GM12878 (cell line): ENCODE data around the gene GRAMD1C. TPM values are rescaled to one million over a fixed set of nuclear protein-coding genes. Genes with fewer than 3 reads are reported as not detected.

ENCODE experiments used
- ATAC-seq: fragments of 200-7000 bp; cut with Tn5 transposase; 3 replicates; pipeline ENCODE4 v1.9.1; 2020; ENCODE audit warnings: mild to moderate bottlenecking, moderate library complexity
- BruUV-seq: library from RNA; stranded (reverse); fragments of 400-500 nt; replicated peaks from 2 replicates; lab custom pipeline; 2021; lab: Mats Ljungman, UMichigan
- CTCF ChIA-PET: fragments of 300-600 bp; sonication (Branson Sonifier 250); formaldehyde crosslinking; extraction: SDS; loops from one replicate; lab custom pipeline; 2021; ENCODE audit warnings: inconsistent platforms; lab: Yijun Ruan, JAX
- POLR2A ChIA-PET: fragments of 350-600 bp; formaldehyde crosslinking; extraction: SDS; loops from one replicate; lab custom pipeline; 2021; ENCODE audit warnings: inconsistent platforms; lab: Charles Lee
- RAD21 ChIA-PET: fragments of 300-600 bp; sonication (Branson Sonifier 250); formaldehyde crosslinking; loops from one replicate; lab custom pipeline; 2023; ENCODE audit warnings: antibody characterized with exemption; ENCODE audit not compliant: unreplicated experiment; lab: Charles Lee
- SMC1A ChIA-PET: fragments of 300-600 bp; sonication (Branson Sonifier 250); formaldehyde crosslinking; loops from one replicate; lab custom pipeline; 2023; ENCODE audit not compliant: unreplicated experiment, uncharacterized antibody; lab: Charles Lee
- DNase-seq: peaks from one replicate; pipeline ENCODE4 v3.0.0-alpha.2; 2011; ENCODE audit warnings: low read depth, low spot score
- FAIRE-seq: peaks from 3 replicates; lab custom pipeline; 2011; peaks lifted over from hg19 to GRCh38; lab: Jason Lieb, UNC
- H2AFZ ChIP-seq: 2 replicates; pipeline ENCODE4 v1.6.0; 2011; ENCODE audit warnings: low read depth, low read length, control low read depth; ENCODE audit not compliant: control insufficient read depth
- H3K27ac ChIP-seq: 2 replicates; pipeline ENCODE4 v1.5.1; 2011; ENCODE audit warnings: control low read depth; ENCODE audit not compliant: control insufficient read depth, insufficient read depth
- H3K27me3 ChIP-seq, 2 experiments: replicated peaks in 1 of 2; 2 replicates each; pipeline versions ENCODE4 v1.6.0 to v1.6.1; 2011; ENCODE audit warnings: low read length in 1 of 2; ENCODE audit not compliant: control insufficient read depth in 2 of 2, insufficient read depth in 2 of 2
- H3K36me3 ChIP-seq, 2 experiments: 2 replicates each; pipeline ENCODE4 v1.5.1; 2011; ENCODE audit warnings: low read length in 1 of 2; ENCODE audit not compliant: control insufficient read depth in 2 of 2, insufficient read depth in 2 of 2
- H3K4me1 ChIP-seq: 2 replicates; pipeline ENCODE4 v1.6.1; 2011; ENCODE audit warnings: mild to moderate bottlenecking, low read length, moderate library complexity, mixed read lengths; ENCODE audit not compliant: control insufficient read depth, insufficient read depth
- H3K4me2 ChIP-seq: 2 replicates; pipeline ENCODE4 v1.6.0; 2011; ENCODE audit warnings: control low read depth; ENCODE audit not compliant: control insufficient read depth, insufficient read depth
- H3K4me3 ChIP-seq: fragments of 200-600 bp; sonication (generic); 2 replicates; pipeline ENCODE4 v1.5.1; 2016
- H3K79me2 ChIP-seq: 2 replicates; pipeline ENCODE4 v1.6.0; 2011; ENCODE audit warnings: low read length; ENCODE audit not compliant: control insufficient read depth, insufficient read depth
- H3K9ac ChIP-seq: 2 replicates; pipeline ENCODE4 v1.8.0; 2011; ENCODE audit warnings: low read length, control low read depth, mixed read lengths; ENCODE audit not compliant: control insufficient read depth, insufficient read depth
- H3K9me3 ChIP-seq: replicated peaks from 3 replicates; pipeline ENCODE4 v1.5.1; 2011; ENCODE audit warnings: mild to moderate bottlenecking, low read length; ENCODE audit not compliant: control insufficient read depth, insufficient read depth
- H4K20me1 ChIP-seq: 2 replicates; pipeline ENCODE4 v1.6.0; 2011; ENCODE audit not compliant: control insufficient read depth, insufficient read depth
- BCL3 ChIP-seq: IDR thresholded peaks from 2 replicates; pipeline ENCODE4 v1.6.1; 2011; ENCODE audit warnings: borderline replicate concordance, low read depth, mild to moderate bottlenecking, moderate library complexity, low read length; ENCODE audit not compliant: insufficient read depth, poor library complexity, severe bottlenecking
- CHD4 ChIP-seq: fragments of 200-600 bp; sonication (generic); IDR thresholded peaks from 2 replicates; pipeline ENCODE4 v1.6.1; 2016; ENCODE audit warnings: mild to moderate bottlenecking
- FOXM1 ChIP-seq: IDR thresholded peaks from 2 replicates; pipeline ENCODE4 v1.6.1; 2012; ENCODE audit warnings: low read depth, mild to moderate bottlenecking, inconsistent platforms, low read length, moderate library complexity
- IKZF2 ChIP-seq, 2 experiments: fragments of 450-650 bp; IDR thresholded peaks; 2 replicates each; pipeline ENCODE4 v1.6.1; 2017; ENCODE audit warnings: mild to moderate bottlenecking in 2 of 2, moderate library complexity in 2 of 2
- JUND ChIP-seq: IDR thresholded peaks from 2 replicates; pipeline ENCODE4 v1.6.1; 2012; ENCODE audit warnings: low read depth, mild to moderate bottlenecking, low read length, improper control_type of control experiment, moderate library complexity
- MEF2A ChIP-seq: IDR thresholded peaks from 2 replicates; pipeline ENCODE4 v1.6.1; 2011; ENCODE audit warnings: low read depth, mild to moderate bottlenecking, low read length, moderate library complexity; ENCODE audit not compliant: insufficient read depth
- MTA2 ChIP-seq: fragments of 450-650 bp; IDR thresholded peaks from 2 replicates; pipeline ENCODE4 v1.6.1; 2016; ENCODE audit warnings: low read depth, mild to moderate bottlenecking, moderate library complexity
- MYB ChIP-seq: fragments of 150-350 bp; IDR thresholded peaks from 2 replicates; pipeline ENCODE4 v1.6.1; 2014; ENCODE audit warnings: mild to moderate bottlenecking, low read depth, low read length, borderline replicate concordance
- NKRF ChIP-seq: fragments of 450-650 bp; conservative IDR thresholded peaks from 2 replicates; pipeline ENCODE4 v1.6.1; 2017; ENCODE audit warnings: mild to moderate bottlenecking, moderate library complexity
- RB1 ChIP-seq: fragments of 450-650 bp; formaldehyde crosslinking; IDR thresholded peaks from 2 replicates; pipeline ENCODE4 v1.6.1; 2017; ENCODE audit warnings: mild to moderate bottlenecking, borderline replicate concordance
- SUZ12 ChIP-seq: fragments of 200-600 bp; sonication (generic); IDR thresholded peaks from one replicate; pipeline ENCODE4 v1.6.1; 2018; ENCODE audit warnings: antibody characterized with exemption, mild to moderate bottlenecking; ENCODE audit not compliant: unreplicated experiment
- ZBTB4 ChIP-seq: fragments of 450-650 bp; formaldehyde crosslinking; IDR thresholded peaks from 2 replicates; pipeline ENCODE4 v1.4.0; 2022; ENCODE audit warnings: mild to moderate bottlenecking, moderate library complexity
- WGBS: methylation state at CpG from one replicate; pipeline ENCODE4 v1.1.6; 2016; ENCODE audit warnings: low lambda C conversion rate; ENCODE audit not compliant: insufficient replicate concordance, insufficient coverage; ENCODE audit errors: missing lambda C conversion rate; 5-methylcytosine and 5-hydroxymethylcytosine counted together
- in situ Hi-C: fragments of 300-500 bp; cut with MboI; formaldehyde crosslinking; loops from 9 replicates; pipeline ENCODE4 v1.14.3; 2018; ENCODE audit warnings: mixed read lengths
- intact Hi-C: fragments of 100-400 bp; cut with micrococcal nuclease; formaldehyde crosslinking; loops from one replicate; pipeline ENCODE4 v1.14.2; 2022; ENCODE audit not compliant: unreplicated experiment
- polyA plus RNA-seq, 11 experiments: library from polyadenylated mRNA; depleted of rRNA in 4 of 11; unstranded in 6 of 11; stranded (reverse) in 5 of 11; fragments of >200 nt; fragmentation: Nextera tagmentation in 4 of 11; fragmentation: Illumina TruSeq in 1 of 11; extraction: Ambion mirVana in 4 of 11; extraction: Trizol in 1 of 11; gene quantifications; 1 replicate in 1 of 11; 2 replicates in 10 of 11; pipeline versions ENCODE4 v1.2.1 to v1.2.3, GENCODE V29; 2011 to 2016; ENCODE audit warnings: inconsistent platforms in 2 of 11, missing spikeins in 2 of 11, low read depth in 1 of 11
- total RNA-seq, 4 experiments: library from RNA; depleted of rRNA in 3 of 4; stranded (reverse); fragments of >200 nt in 3 of 4; fragmentation: Illumina TruSeq in 1 of 4; extraction: Trizol in 1 of 4; gene quantifications; 2 replicates each; pipeline versions ENCODE4 v1.2.1 to v1.2.3, GENCODE V29; 2013 to 2021
- TF ChIP-seq, protein P1 (sequence below): IDR thresholded peaks from 2 replicates; pipeline ENCODE4 v1.6.1; 2012; ENCODE audit warnings: low read length, inconsistent platforms
- TF ChIP-seq, protein P2 (sequence below): fragments of 450-650 bp; IDR thresholded peaks from 2 replicates; pipeline ENCODE4 v1.6.1; 2017; ENCODE audit warnings: mild to moderate bottlenecking, low read depth, inconsistent platforms; ENCODE audit not compliant: poor library complexity, severe bottlenecking

GRAMD1C gene
- total and polyA plus RNA-seq, 10 of the 15 experiments (the other 5 are each of a cell fraction or from before 2014, with no cell fraction given): 3.2 to 9.2 (median 5.5) TPM

- no peaks in the 10 kb centered on the region for H3K27me3 ChIP-seq
- no peak overlapping the region for H3K27ac ChIP-seq
- no peak overlapping the region for H3K4me2 ChIP-seq
- ChIA-PET SMC1A (no interaction called here), POLR2A (interaction anchor here (1.0 kb wide), 1 partner anchor 16 kb away, joined by 3 read pairs; no protein-coding TSS in a partner anchor), CTCF (interaction anchor here (0.6 kb wide), 1 partner anchor 8 kb away, joined by 3 read pairs; no protein-coding TSS in a partner anchor), RAD21 (no interaction called here)
- H3K9ac ChIP-seq: no peak overlapping the region
- H3K79me2 ChIP-seq: no peaks in the 10 kb centered on the region
- in situ Hi-C loops: no loop called here
- H4K20me1 ChIP-seq: no peaks in the 10 kb centered on the region
- WGBS: 96% methylated on average over 3 of the region's 3 CpGs
- H2AFZ ChIP-seq: no peak overlapping the region
- DNase-seq (no peak), ATAC-seq (no peak), FAIRE-seq (no peak)
- peaks cover 9% of the 10 kb centered on the region for H3K4me1 ChIP-seq
- no peaks in the 10 kb centered on the region for H3K9me3 ChIP-seq
- intact Hi-C loops: no loop called here
- peaks cover 0 to 14% of the 10 kb centered on the region in 2 experiments; a peak in 3 of 4 replicates for H3K36me3 ChIP-seq
- H3K4me3 ChIP-seq: no peak overlapping the region
- BruUV-seq: no TSS peak
- TF ChIP-seq, protein P1, sequence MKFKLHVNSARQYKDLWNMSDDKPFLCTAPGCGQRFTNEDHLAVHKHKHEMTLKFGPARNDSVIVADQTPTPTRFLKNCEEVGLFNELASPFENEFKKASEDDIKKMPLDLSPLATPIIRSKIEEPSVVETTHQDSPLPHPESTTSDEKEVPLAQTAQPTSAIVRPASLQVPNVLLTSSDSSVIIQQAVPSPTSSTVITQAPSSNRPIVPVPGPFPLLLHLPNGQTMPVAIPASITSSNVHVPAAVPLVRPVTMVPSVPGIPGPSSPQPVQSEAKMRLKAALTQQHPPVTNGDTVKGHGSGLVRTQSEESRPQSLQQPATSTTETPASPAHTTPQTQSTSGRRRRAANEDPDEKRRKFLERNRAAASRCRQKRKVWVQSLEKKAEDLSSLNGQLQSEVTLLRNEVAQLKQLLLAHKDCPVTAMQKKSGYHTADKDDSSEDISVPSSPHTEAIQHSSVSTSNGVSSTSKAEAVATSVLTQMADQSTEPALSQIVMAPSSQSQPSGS: no peak
- no peak for TF ChIP-seq MTA2
- no peak for TF ChIP-seq RB1
- TF ChIP-seq ZBTB4 (CRISPR knock-in tag): no peak
- TF ChIP-seq, protein P2, sequence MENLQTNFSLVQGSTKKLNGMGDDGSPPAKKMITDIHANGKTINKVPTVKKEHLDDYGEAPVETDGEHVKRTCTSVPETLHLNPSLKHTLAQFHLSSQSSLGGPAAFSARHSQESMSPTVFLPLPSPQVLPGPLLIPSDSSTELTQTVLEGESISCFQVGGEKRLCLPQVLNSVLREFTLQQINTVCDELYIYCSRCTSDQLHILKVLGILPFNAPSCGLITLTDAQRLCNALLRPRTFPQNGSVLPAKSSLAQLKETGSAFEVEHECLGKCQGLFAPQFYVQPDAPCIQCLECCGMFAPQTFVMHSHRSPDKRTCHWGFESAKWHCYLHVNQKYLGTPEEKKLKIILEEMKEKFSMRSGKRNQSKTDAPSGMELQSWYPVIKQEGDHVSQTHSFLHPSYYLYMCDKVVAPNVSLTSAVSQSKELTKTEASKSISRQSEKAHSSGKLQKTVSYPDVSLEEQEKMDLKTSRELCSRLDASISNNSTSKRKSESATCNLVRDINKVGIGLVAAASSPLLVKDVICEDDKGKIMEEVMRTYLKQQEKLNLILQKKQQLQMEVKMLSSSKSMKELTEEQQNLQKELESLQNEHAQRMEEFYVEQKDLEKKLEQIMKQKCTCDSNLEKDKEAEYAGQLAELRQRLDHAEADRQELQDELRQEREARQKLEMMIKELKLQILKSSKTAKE: no peak
- TF ChIP-seq FOXM1: no peak
- TF ChIP-seq JUND: no peak
- TF ChIP-seq MEF2A: no peak
- no peak for TF ChIP-seq NKRF
- TF ChIP-seq SUZ12: no peak
- TF ChIP-seq BCL3: no peak
- no peak for TF ChIP-seq MYB
- no peak for TF ChIP-seq IKZF2 (IDR thresholded peaks at IDR 0.05)
- TF ChIP-seq CHD4: no peak
Measured at GRCh38 chr3:113805249-113805648, 33.3 kb upstream of the GRAMD1C start.
